NCI-H1092 (cell line): ENCODE results near the gene SENP8.

Experiments used
- DNase-seq: peaks from one replicate; lab custom pipeline; 2025; lab: John Stamatoyannopoulos, UW

The SENP8 gene

DNA sequence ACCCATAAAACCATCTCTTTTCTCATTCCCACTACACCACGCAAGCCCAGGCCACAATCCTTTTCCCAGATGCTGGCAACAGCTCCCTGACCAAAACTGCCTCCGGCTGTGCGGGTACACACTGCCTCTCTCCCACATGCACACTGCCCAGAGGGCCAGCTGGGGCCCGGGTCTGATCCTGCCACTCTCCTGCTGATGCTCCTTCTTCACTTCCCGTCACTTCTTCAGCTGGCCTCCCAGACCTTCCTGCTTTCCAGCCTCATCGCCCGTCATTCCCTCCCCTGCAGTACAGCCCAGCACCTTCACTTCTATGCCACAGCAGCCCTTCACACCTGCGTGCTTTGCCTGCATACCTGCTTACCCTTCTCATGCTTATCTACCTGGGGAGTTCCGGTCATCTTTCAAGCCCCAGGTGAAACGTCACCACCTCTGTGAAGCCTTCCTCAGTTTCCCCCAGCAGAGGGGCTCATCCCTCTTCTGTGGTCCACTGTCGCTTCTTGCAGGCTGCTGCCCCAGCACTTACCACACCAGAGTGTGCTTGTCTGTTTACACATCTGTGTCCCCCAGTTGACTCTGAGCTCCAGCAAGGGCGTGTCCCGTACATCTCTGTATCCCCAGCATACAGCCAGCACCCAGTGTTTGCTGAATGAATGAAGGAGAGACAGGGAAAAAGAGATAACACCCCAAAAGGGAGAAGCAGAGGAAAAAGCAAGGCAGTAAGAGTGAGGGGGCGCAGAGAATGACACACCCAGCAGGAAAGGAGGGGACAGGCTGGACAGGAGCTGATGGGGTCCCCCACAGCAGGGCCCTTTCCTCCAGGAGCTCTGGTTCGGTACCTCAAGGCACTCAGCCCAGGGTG is 57.2 kb downstream of the SENP8 start:
- DNase-seq, result no peak

DNA sequence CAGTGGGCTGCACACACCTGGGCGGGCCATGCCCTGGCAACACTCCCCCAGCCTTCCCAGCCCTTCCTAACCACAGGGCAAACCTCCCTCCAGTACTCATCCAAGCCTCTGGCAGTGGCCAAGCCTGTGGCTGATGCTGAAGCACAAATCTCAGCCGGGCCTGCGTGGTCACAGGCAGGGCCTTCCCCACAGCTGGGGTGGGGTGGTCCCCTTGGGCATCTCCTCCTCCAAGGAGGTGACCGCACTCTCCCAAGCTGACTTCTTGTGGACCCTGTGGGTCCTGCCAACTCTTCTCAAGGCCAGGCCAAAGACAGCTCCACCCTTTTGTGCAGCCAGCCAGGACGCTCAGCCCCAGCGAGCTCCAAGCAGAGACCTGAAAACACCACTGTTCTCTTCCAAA is 58.0 kb downstream of the SENP8 start:
- DNase-seq, result no peak

DNA sequence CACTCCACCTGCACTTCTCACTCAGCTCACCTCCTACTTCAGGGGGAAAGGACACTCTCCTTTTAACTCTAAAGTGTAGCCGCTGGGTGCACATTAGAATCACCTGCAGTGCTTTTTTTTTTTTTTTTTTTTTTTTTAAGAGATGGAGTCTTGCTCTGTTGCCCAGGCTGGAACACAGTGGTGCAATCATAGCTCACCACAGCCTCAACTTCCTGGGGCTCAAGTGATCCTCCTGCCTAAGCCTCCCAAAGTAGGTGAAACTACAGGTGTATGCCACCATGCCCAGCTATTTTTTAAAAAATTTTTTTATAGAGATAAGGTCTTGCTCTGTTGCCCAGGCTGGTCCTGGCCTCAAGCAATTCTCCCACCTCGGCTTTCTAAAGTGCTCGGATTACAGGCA is 58.5 kb downstream of the SENP8 start:
- DNase-seq, result no peak

DNA sequence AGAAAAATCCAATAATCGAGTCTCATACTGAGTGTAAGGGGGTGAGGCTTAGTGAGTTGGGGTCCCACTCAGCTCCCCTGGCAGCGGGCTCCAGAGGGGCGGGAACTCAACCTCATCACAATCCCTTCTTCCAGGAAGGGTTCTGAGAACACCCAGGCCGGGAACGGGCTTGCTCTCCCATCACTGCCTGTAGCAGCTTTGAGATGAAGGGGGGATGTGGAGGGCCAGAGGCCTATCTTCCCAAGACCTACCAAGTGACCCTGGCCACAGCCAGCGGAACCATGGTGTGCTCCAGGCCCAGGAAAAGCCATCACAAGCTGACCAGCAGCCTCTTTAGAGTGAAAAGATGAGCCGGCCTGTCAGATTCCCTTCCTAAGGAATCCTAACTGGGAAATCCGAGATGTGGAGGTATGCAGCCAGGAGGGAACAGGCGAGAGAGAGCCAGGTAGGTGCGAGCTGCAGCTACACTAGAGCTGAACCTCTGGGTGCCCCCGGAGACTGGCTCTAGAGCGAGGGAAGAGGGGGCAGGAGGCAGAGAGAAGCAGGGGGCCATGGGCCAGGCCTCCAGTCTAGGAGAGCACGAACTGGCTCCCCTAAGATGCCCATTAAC is 60.9 kb downstream of the SENP8 start:
- DNase-seq, result no peak

DNA sequence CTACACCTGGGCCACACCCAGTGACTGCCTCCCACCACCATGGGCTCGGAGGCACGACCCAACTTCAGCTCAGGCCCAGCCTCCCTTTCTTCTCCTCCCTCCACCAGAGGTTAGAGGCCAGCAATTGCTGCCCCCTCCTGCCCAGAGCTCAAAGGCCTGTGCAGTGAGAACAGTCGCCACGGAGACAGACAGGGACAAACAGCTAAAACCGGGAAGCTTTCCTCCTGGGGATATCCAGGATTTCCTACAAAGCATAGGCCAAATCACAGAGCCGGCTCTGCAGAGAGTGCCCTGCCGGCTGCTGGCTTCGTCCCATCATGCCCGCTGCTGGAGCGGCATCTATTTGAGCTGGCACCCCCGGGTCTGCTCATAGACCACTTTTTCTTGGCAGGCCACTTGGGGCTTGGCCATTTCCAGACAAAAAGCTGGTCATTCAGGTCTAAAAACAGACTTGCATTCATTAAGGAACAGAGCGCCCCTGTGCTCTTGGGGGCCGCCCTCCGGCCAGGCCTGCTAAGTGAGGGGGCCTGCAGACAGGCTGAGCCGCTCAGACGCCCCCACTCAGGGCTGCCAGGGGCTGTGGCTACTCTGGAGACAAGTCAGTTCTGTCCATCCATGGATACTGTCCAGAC is 61.9 kb downstream of the SENP8 start:
- DNase-seq, result no peak

DNA sequence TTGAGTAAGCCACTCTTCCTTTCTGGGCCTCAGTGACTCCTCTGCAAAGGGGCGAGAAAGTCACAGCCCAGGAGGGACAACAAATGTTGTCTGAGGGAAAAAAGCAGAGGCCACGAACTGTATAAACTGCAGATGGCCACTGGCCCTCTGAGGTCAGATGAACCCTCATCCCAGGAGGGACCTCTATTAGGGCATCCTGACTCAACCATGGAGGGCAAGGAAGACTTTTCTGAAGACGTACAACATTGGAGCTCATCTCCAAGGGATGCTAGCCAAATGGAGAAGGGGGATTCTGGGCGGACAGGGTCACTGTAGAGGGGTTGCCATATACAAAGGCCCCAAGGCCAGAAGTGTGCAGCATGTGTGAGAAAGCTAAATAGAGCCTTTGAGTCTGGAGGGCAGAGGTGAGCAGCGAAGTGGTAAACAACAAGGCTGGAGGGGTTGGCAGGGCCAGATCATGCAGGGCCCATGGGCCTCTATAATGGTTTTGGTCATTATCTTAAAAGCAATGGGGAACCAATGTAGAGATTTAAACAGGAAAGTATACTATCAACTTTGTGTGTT is 62.6 kb downstream of the SENP8 start:
- DNase-seq, result no peak

DNA sequence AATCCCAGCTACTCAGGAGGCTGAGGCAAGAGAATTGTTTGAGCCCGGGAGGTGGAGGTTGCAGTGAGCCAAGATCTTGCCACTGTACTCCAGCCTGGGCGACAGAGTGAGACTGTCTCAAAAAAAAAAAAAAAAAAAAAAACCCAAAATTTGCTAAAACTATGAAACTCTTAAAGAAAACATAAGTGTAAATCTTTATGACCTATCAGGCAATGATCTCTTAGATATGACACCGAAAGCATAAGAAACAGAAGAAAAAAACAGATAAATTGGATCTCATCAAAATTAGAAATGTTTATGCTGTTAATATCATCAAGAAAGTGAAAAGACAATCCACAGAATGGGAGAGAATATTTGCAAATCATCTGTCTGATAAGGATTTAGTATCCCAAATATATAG is 64.0 kb downstream of the SENP8 start:
- no peak for DNase-seq

DNA sequence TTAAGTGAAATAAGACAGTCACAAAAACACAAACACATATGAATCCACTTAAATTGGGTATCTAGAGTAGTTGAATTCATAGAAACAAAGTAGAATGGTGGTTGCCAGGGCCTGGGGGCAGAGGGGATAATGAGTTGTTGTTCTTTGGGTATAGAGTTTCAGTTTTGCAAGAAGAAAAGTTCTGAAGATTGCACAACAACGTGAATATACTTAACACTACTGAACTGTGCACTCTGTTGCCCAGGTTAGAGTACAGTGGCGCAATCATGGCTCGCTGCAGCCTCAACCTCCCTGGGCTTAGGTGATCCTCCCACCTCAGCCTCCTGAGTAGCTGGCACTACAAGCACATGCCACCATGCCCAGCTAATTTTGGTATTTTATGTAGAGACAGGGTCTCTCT is 64.5 kb downstream of the SENP8 start:
- no peak for DNase-seq

DNA sequence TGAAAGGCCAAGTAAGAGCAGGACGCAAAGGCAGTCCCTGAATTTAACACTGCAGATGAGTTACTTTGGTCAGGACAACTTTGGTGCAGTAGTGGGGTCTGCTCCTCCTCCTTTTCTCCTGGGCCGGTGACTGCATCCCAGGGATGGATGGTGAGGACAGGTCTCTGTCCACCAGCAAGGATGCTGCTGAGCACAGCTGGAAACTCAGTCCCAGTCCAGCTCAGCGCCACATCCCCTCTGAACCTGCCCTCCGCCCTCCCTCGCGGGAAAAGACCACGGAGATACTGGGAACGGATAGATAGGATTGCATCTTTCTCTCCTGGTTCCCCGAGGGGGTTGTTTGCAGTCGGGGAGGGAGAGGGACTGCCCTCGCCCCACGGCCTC is 65.6 kb downstream of the SENP8 start:
- no peak for DNase-seq

DNA sequence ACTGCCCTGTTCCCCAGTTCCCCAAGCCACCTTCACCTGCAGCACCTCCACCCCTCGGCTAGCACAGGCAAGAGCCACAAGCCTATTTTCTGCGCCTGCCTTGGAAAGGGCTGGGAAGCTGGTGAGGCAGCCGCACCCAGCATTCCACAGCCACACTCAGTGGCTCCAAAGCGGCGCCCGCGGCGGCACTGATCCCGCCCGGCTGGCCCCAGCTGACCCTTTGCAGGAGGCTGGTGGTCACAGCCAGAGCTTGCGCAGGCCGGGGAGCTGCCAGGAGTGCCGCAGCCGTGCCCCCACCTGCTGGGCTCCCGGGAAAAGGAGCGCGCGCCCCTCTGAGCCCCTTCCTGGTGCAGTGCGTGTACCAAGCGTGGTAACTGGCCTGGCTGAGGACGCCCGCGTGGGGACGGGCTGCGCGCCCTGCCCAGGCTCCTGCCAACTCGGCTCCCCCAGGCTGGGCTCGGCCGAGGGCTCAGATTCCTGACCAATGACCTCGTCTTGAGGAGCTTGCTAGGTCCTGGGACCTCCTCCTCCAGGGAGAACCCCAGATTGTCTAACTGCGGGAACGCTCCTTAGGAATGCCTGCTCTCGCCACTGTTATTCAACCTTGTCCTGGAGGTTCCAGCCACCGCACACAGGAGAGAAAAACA is 66.1 kb downstream of the SENP8 start:
- no peak for DNase-seq

DNA sequence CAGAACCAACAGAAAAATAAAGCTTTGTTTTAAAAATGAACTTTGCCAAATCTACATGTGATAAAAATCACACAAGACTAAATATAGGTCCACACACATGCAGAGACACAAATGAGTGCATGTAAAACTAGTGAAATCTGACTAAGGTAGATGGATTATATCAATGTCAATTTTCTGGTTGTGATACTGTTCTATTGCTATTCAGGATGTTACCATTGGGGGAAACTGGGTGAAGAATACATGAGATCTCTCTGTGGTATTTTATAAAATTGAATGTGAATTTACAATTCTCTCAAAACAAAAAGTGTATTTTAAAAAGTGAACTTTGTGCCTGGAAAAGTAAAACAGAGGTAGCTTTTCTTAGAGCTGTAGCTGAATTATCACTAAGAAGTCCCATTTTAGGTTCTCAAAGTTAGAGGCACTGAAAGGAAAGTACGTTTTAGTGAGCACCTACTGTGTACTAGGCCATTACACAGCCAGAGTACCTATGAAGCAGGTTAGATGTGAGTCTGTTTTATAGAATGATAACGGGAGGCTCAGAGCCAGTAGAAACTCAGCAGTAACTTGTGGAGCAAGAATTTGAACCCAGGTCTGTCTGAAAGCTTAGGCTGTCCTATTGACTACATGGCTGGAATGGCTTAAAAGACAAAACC is 71.2 kb downstream of the SENP8 start:
- DNase-seq, result no peak

DNA sequence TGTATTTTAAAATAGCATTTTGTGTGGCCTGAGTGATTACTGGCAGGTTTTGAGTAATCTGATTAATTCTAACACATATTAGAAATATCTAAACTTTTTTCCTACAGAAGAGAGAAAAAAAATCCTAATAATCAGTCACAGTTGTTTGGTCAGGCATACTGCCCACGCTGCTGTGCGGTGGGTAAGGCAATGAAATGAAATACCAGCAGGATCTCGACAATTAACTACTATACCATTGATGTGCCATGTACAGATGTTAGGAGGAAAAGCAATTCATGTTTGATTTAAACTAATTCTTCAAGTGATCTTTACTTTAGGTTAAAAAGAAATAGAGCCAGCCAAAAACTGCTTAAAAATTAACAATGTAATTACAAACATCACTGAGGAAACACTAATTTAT is 74.2 kb downstream of the SENP8 start:
- DNase-seq, result no peak
